ENCODE measurements around the gene NNT. TPM values are rescaled to one million over a fixed set of nuclear protein-coding genes. Genes with fewer than 3 reads are reported as not detected.
"Not testable (repeated sequence)": the region's sequence is repeated elsewhere in the genome, so short reads cannot be mapped to it uniquely, and the experiment has no call there.

NNT gene
- 10 to 100 TPM; 25.1 to 30.1 TPM for total RNA-seq

DNA sequence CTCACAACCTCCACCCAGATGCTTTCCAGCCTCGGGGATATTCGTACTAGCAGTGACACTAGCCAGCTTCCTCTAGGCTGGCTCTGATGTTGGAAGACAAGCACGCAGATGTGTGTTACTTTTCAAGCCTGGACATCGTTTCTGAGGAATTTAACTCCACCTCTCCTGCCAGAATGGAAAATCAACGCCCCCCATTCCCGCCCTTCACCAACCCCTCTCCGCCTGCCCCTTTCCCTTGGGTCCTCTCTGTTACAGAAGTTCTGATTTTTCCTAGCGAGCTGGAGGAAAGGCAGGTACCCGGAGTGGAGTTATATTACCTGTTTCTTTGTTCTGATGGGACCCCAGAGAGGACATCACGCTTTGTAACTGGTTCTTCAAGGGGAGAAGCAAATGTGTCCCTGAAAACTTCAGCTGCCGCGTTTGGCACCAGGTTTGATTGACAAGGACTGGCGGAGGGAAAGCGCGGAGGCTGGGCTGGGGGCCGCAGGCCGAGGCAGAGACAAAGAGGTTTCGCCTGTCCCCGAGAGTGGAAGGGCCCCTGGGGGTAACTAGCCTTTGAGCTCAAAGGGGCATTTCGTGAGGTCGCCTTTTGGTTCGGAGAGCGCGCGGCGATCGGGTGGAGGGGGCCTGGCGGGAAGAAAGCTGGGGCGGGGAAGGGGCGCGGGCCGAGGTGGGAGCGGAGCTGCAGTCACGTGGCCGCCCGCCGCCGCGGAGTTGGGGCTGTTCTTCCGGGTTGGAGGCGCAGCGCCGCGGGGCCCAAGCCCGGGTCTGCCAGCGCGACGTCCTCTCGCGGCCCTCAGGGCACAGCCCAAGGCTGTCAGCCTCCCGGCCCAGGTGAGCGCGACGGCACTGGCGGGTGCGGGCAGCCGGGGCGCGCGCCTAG lies at the start of gene NNT:
Gene NNT, plus strand, starts transcription at position 720 of the 883 bp plus-strand sequence. CDS start 6,016 bp downstream, outside the sequence.
- Histone ChIP-seq H3K4me3 (peak within 1 kb of the TSS; percentile 51 to 63), H3K36me3 (replicated peaks in 1 of 2; ENCODE audit: insufficient read depth in 1 of 2, low read depth in 2 of 2) (no peaks in the 10 kb centered on the region), H3K27me3 (no peaks in the 10 kb centered on the region), H3K4me1 (peaks cover 21% of the 10 kb centered on the region), H3K27ac (peak within 1 kb of the TSS; percentile 71 to 93 (median 88)), H3K9me3 (no peaks in the 10 kb centered on the region)
- TF ChIP-seq POLR2A (IDR thresholded peaks at IDR 0.05): peak; percentile 29 to 50 (median 36)
- TF ChIP-seq, protein P1, sequence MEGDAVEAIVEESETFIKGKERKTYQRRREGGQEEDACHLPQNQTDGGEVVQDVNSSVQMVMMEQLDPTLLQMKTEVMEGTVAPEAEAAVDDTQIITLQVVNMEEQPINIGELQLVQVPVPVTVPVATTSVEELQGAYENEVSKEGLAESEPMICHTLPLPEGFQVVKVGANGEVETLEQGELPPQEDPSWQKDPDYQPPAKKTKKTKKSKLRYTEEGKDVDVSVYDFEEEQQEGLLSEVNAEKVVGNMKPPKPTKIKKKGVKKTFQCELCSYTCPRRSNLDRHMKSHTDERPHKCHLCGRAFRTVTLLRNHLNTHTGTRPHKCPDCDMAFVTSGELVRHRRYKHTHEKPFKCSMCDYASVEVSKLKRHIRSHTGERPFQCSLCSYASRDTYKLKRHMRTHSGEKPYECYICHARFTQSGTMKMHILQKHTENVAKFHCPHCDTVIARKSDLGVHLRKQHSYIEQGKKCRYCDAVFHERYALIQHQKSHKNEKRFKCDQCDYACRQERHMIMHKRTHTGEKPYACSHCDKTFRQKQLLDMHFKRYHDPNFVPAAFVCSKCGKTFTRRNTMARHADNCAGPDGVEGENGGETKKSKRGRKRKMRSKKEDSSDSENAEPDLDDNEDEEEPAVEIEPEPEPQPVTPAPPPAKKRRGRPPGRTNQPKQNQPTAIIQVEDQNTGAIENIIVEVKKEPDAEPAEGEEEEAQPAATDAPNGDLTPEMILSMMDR (IDR thresholded peaks at IDR 0.05): no peak
- intact Hi-C loops (cut with DNase I): no loop called here
- DNase-seq (peak; percentile 75 to 84 (median 78)), ATAC-seq (peak; percentile 82)
- 0% methylated on average over 20 to 58 of the region's 60 CpGs for WGBS, 2 donors

DNA sequence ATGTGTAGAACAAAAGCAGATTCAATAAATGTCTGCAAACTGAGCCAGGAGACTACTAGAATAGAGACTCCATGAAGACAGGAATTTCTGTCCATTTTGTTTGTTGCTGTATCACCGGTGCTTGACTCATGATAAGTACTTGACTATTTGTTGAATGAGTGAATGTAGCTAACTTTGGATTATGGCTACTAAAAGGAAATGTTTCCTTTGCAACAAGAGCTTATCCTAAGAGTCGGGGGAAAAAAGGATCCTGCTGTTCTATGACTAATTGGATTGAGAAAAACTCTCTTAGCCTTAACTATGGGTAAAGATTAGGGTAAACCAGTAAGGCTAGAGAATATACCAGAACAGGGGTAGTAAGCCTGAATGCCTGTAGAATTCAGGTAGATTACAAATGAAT lies 49.6 kb upstream of the NNT start:
- WGBS, 2 donors: 74 to 75% methylated on average over 2 of the region's 2 CpGs
- no peaks in the 10 kb centered on the region for H3K27me3 ChIP-seq

DNA sequence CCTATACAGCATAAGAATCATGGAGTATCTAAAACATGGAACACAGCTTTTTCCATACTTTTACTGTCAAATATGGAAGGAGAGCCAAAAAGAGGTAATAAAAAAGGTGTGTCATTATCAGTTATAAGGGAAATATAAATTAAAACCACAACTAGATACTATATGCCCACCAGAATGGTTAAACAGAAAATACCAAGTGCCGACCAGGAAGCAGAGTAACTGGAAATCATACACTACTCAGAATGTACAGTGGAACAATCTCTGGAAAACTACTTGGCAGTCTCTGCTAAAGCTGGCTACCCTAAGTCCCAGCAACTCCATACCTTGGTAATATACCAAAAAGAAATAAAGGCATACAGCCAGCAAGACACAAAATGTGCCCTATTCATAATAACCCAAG lies 48.5 kb upstream of the NNT start:
- ATAC-seq: no peak
- peaks cover 49% of the 10 kb centered on the region for H3K4me1 ChIP-seq
- intact Hi-C loops (cut with DNase I): no loop called here
- H3K9me3 ChIP-seq: no peaks in the 10 kb centered on the region
- WGBS, 2 donors: 85 to 100% methylated on average over 1 of the region's 1 CpG
- H3K36me3 ChIP-seq (replicated peaks in 1 of 2; ENCODE audit: insufficient read depth in 1 of 2, low read depth in 2 of 2): no peaks in the 10 kb centered on the region
- TF ChIP-seq POLR2A (IDR thresholded peaks at IDR 0.05): no peak
- TF ChIP-seq, protein P1 (IDR thresholded peaks at IDR 0.05): no peak
- no peak overlapping the region for H3K4me3 ChIP-seq
- no peaks in the 10 kb centered on the region for H3K27me3 ChIP-seq
- no peak for DNase-seq
- no peak overlapping the region for H3K27ac ChIP-seq

More for the DNA sequence above, 49.6 kb upstream of the NNT start:
- intact Hi-C loops (cut with DNase I): no loop called here
- Histone ChIP-seq H3K4me3 (no peak overlapping the region), H3K9me3 (no peaks in the 10 kb centered on the region), H3K27ac (no peak overlapping the region), H3K36me3 (replicated peaks in 1 of 2; ENCODE audit: insufficient read depth in 1 of 2, low read depth in 2 of 2) (no peaks in the 10 kb centered on the region), H3K4me1 (peaks cover 49% of the 10 kb centered on the region)
- no peak for ATAC-seq
- no peak for TF ChIP-seq POLR2A (IDR thresholded peaks at IDR 0.05)
- TF ChIP-seq, protein P1 (IDR thresholded peaks at IDR 0.05): no peak
- no peak for DNase-seq

DNA sequence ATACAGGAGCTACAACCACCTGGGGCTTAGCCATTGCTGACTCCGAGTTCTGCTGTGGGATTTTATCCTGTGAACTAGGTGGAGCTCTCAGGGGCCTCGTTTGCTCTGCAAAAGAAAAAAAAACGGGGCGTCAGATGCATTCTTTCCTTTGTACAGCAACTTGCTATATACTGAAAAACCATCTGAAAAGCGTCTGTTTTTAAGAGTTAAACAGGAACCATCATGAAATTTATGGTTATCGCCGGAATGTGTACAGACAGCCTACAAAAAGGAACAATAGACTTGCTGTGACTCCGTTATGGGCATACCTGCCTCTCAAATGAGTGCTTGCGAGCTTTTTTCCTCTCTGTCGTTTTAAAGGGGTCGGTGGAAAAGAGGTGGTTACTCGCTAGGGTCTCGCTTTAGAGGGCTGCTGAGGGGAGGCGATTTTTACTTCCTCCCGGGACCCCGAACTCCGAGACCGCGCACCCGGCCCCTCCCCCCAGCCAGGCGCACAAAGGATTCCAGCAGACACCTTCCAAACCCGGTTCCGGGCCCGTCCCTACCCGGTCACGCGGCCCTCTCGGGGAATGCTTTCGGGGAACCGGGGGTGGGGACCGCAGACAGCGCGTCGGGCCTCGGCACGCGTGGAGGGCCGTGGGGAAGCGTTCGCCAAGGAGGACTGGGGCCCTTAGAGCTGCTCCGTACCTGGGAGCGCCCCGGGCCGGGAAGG lies 46.9 kb upstream of the NNT start:
- H3K9me3 ChIP-seq: no peaks in the 10 kb centered on the region
- intact Hi-C loops (cut with DNase I): no loop called here
- peak; percentile 27 for ATAC-seq
- no peaks in the 10 kb centered on the region for H3K36me3 ChIP-seq (replicated peaks in 1 of 2; ENCODE audit: insufficient read depth in 1 of 2, low read depth in 2 of 2)
- peak in 1 of 3 donors; percentile 1 for TF ChIP-seq POLR2A (IDR thresholded peaks at IDR 0.05)
- TF ChIP-seq, protein P1 (IDR thresholded peaks at IDR 0.05): no peak
- H3K4me3 ChIP-seq: peak overlapping the region; percentile 81 to 89
- DNase-seq: peak; percentile 43 to 59 (median 48)
- H3K27me3 ChIP-seq: no peaks in the 10 kb centered on the region
- WGBS, 2 donors: 0 to 1% methylated on average over 21 to 32 of the region's 44 CpGs
- peaks cover 49% of the 10 kb centered on the region for H3K4me1 ChIP-seq
- H3K27ac ChIP-seq: peak overlapping the region; percentile 92 to 99 (median 96)

DNA sequence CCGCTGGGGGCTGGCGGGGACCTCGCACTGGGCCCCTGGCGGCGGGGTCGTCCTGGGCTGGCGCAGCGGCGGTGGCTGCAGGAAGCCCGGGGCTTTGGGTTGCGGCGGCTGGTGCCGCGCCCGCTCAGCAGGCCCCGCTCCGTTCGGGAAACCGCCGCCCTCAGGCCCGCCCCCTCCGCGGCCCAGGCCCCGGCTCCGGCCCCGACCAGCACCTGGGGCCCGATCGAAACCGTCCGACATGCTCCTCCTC lies 46.4 kb upstream of the NNT start:
- peak overlapping the region; percentile 92 to 99 (median 96) for H3K27ac ChIP-seq
- peak in 1 of 4 donors; percentile 88 for DNase-seq
- H3K36me3 ChIP-seq (replicated peaks in 1 of 2; ENCODE audit: insufficient read depth in 1 of 2, low read depth in 2 of 2); H3K9me3 ChIP-seq; H3K27me3 ChIP-seq; intact Hi-C loops (cut with DNase I); ATAC-seq: not testable (repeated sequence)
- H3K4me1 ChIP-seq: peaks cover 47% of the 10 kb centered on the region
- WGBS, 2 donors: 0% methylated on average over 27 of the region's 30 CpGs; no CpG with 5 or more reads in 1 of the 2 donors
- peak overlapping the region; percentile 81 to 89 for H3K4me3 ChIP-seq
